Left kidney (tissue), 2 donors: ENCODE results near the gene BRICD5. TPM values are rescaled to one million over a fixed set of nuclear protein-coding genes. Genes with fewer than 3 reads are reported as not detected.

Experiments
- DNase-seq: peaks from one replicate; pipeline ENCODE4 v3.0.0-alpha.2; 2013
- polyA plus RNA-seq: library from polyadenylated mRNA; unstranded; fragments of 120-200 nt; gene quantifications from one replicate; pipeline ENCODE4 v1.2.1, GENCODE V29; 2013; ENCODE audit not compliant: insufficient read length

BRICD5 gene
- polyA plus RNA-seq, 1 donor: 6.7 TPM

- DNase-seq: no peak
These were observed 27.6 kb upstream of the BRICD5 start for GRCh38 chr16:2238150-2238837.

- no peak for DNase-seq
These were observed 27.0 kb upstream of the BRICD5 start for GRCh38 chr16:2237493-2238149.

- DNase-seq: no peak
These were observed 26.4 kb upstream of the BRICD5 start for GRCh38 chr16:2237102-2237482.

GRCh38 chr16:2236337-2237101 lies 25.9 kb upstream of the BRICD5 start, which contains the start of gene DNASE1L2:
Gene DNASE1L2, plus strand, starts transcription at chr16:2236444. Its CDS starts 373 bp downstream, at chr16:2236817.
- no peak for DNase-seq

- no peak for DNase-seq
These were observed 25.2 kb upstream of the BRICD5 start for GRCh38 chr16:2235695-2236336.

- DNase-seq: no peak
These were observed 24.6 kb upstream of the BRICD5 start for GRCh38 chr16:2235234-2235651.

GRCh38 chr16:2234813-2235170 lies 24.1 kb upstream of the BRICD5 start:
- no peak for DNase-seq

- no peak for DNase-seq
These were observed 23.5 kb upstream of the BRICD5 start for GRCh38 chr16:2233872-2234812.

- DNase-seq: no peak
These were observed 22.5 kb upstream of the BRICD5 start for GRCh38 chr16:2233046-2233775.

- no peak for DNase-seq
These were observed 21.7 kb upstream of the BRICD5 start for GRCh38 chr16:2232094-2232990.

GRCh38 chr16:2231016-2231931 lies 20.6 kb upstream of the BRICD5 start:
- no peak for DNase-seq

GRCh38 chr16:2230376-2230775 lies 19.7 kb upstream of the BRICD5 start:
- DNase-seq: no peak

- no peak for DNase-seq
These were observed 19.1 kb upstream of the BRICD5 start for GRCh38 chr16:2229632-2230250.

- DNase-seq: no peak
These were observed 18.4 kb upstream of the BRICD5 start for GRCh38 chr16:2229091-2229490.

- DNase-seq: no peak
These were observed 17.6 kb upstream of the BRICD5 start for GRCh38 chr16:2228161-2228824.

GRCh38 chr16:2226918-2227317 lies 16.3 kb upstream of the BRICD5 start:
- no peak for DNase-seq

GRCh38 chr16:2226245-2226793 lies 15.7 kb upstream of the BRICD5 start:
- DNase-seq: no peak
